ENCODE results near the gene KAZN. TPM values are rescaled to one million over a fixed set of nuclear protein-coding genes. Genes with fewer than 3 reads are reported as not detected.

Gene KAZN
- total RNA-seq, 6 experiments from 2014 or later, result 13.1 to 22.3 (median 20.7) TPM

GRCh38 chr1:14728516-14728915 is 130.0 kb downstream of the KAZN start:
- Mint-ChIP-seq H3K27me3 (ENCODE audit: insufficient read depth) (no peaks in the 10 kb centered on the region; the same call in 1 of the 2 replicates), H3K36me3 (ENCODE audit: low read depth) (no peaks in the 10 kb centered on the region), H3K4me3 (no peak overlapping the region), H3K27ac (no peak overlapping the region), H3K4me1 (ENCODE audit: low read depth) (peaks cover 20% of the 10 kb centered on the region), H3K9me3 (peaks cover under 1% of the 10 kb centered on the region; the same call in 1 of the 2 replicates)
- TF ChIP-seq CTCF (IDR thresholded peaks at IDR 0.05), result no peak
- DNase-seq, result no peak

- Mint-ChIP-seq H3K36me3 (ENCODE audit: low read depth) (no peaks in the 10 kb centered on the region), H3K9me3 (no peaks in the 10 kb centered on the region; the same call in 1 of the 2 replicates), H3K4me1 (ENCODE audit: low read depth) (peaks cover 14% of the 10 kb centered on the region), H3K27ac (no peak overlapping the region), H3K27me3 (ENCODE audit: insufficient read depth) (peaks cover 4% of the 10 kb centered on the region), H3K4me3 (no peak overlapping the region; the same call in 1 of the 2 replicates)
- TF ChIP-seq CTCF (IDR thresholded peaks at IDR 0.05), result no peak
- no peak for DNase-seq
Observed at GRCh38 chr1:14732728-14733047, 134.2 kb downstream of the KAZN start.

GRCh38 chr1:14733048-14733778 is 134.7 kb downstream of the KAZN start:
- no peak for TF ChIP-seq CTCF (IDR thresholded peaks at IDR 0.05)
- Mint-ChIP-seq H3K4me1 (ENCODE audit: low read depth) (peaks cover 14% of the 10 kb centered on the region), H3K4me3 (peak overlapping the region; percentile 57; the same call in 1 of the 2 replicates), H3K9me3 (no peaks in the 10 kb centered on the region; the same call in 1 of the 2 replicates), H3K36me3 (ENCODE audit: low read depth) (no peaks in the 10 kb centered on the region), H3K27ac (no peak overlapping the region), H3K27me3 (ENCODE audit: insufficient read depth) (peaks cover 4% of the 10 kb centered on the region)
- DNase-seq, result no peak

GRCh38 chr1:14733779-14734140 is 135.3 kb downstream of the KAZN start:
- no peak overlapping the region for H3K4me3 Mint-ChIP-seq
- DNase-seq, result no peak
- TF ChIP-seq CTCF (IDR thresholded peaks at IDR 0.05), result no peak
- H3K27me3 Mint-ChIP-seq (ENCODE audit: insufficient read depth), result peaks cover 4% of the 10 kb centered on the region
- peaks cover 14% of the 10 kb centered on the region for H3K4me1 Mint-ChIP-seq (ENCODE audit: low read depth)
- H3K36me3 Mint-ChIP-seq (ENCODE audit: low read depth), result no peaks in the 10 kb centered on the region
- no peak overlapping the region for H3K27ac Mint-ChIP-seq
- H3K9me3 Mint-ChIP-seq, result no peaks in the 10 kb centered on the region; the same call in 1 of the 2 replicates

GRCh38 chr1:14735841-14736240 is 137.4 kb downstream of the KAZN start:
- peaks cover 14% of the 10 kb centered on the region for H3K4me1 Mint-ChIP-seq (ENCODE audit: low read depth)
- H3K36me3 Mint-ChIP-seq (ENCODE audit: low read depth), result no peaks in the 10 kb centered on the region
- no peak overlapping the region for H3K4me3 Mint-ChIP-seq
- H3K9me3 Mint-ChIP-seq, result no peaks in the 10 kb centered on the region; the same call in 1 of the 2 replicates
- H3K27me3 Mint-ChIP-seq (ENCODE audit: insufficient read depth), result peaks cover 4% of the 10 kb centered on the region
- no peak overlapping the region for H3K27ac Mint-ChIP-seq
- no peak for DNase-seq
- no peak for TF ChIP-seq CTCF (IDR thresholded peaks at IDR 0.05)

Data from HFFc6 (cell line).